ENCODE data around the gene DDX27. TPM values are rescaled to one million over a fixed set of nuclear protein-coding genes. Genes with fewer than 3 reads are reported as not detected.

Gene DDX27
- total RNA-seq, 1 donor from 2014 or later = 78.4 TPM

DNA sequence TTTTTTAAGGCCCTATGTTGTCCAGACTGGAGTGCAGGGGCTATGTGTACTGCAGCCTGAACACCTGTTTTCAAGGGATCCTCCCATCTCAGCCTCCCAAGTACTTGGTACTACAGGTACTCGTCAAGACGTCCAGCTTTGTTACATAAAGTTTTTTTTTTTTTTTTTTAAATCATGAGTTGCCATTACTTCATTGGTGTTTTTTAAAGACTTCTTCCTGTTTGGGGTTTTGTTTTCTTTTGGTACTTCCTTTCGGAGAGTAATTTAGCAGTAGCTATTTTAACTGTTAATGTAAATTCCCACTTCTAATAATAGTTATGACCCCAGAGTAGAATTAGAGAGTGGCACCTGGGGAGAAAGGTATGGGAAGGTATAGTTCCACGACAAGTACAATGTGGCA lies 48.1 kb downstream of the DDX27 start:
- TF ChIP-seq, protein P1, sequence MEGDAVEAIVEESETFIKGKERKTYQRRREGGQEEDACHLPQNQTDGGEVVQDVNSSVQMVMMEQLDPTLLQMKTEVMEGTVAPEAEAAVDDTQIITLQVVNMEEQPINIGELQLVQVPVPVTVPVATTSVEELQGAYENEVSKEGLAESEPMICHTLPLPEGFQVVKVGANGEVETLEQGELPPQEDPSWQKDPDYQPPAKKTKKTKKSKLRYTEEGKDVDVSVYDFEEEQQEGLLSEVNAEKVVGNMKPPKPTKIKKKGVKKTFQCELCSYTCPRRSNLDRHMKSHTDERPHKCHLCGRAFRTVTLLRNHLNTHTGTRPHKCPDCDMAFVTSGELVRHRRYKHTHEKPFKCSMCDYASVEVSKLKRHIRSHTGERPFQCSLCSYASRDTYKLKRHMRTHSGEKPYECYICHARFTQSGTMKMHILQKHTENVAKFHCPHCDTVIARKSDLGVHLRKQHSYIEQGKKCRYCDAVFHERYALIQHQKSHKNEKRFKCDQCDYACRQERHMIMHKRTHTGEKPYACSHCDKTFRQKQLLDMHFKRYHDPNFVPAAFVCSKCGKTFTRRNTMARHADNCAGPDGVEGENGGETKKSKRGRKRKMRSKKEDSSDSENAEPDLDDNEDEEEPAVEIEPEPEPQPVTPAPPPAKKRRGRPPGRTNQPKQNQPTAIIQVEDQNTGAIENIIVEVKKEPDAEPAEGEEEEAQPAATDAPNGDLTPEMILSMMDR (IDR thresholded peaks at IDR 0.05) = no peak
- no peak for DNase-seq
- peaks cover 92% of the 10 kb centered on the region for H3K36me3 Mint-ChIP-seq (ENCODE audit: low read depth)
- ATAC-seq (ENCODE audit: low read depth) = peak; percentile 32
- H3K4me1 Mint-ChIP-seq = peaks cover 59% of the 10 kb centered on the region
- peaks cover 6% of the 10 kb centered on the region for H3K9me3 Mint-ChIP-seq
- POLR2A ChIA-PET = interaction anchor here (0.7 to 3.3 kb wide), 2 partner anchors 10 to 13 kb away, joined by 3 to 29 read pairs; partner anchors contain the start of gene ZNFX1
- CTCF ChIA-PET = no interaction called here
- H3K27me3 Mint-ChIP-seq = no peaks in the 10 kb centered on the region
- H3K27ac Mint-ChIP-seq = peak overlapping the region; percentile 76
- intact Hi-C loops (cut with micrococcal nuclease) = no loop called here
- peak overlapping the region; percentile 55 for H3K4me3 Mint-ChIP-seq

DNA sequence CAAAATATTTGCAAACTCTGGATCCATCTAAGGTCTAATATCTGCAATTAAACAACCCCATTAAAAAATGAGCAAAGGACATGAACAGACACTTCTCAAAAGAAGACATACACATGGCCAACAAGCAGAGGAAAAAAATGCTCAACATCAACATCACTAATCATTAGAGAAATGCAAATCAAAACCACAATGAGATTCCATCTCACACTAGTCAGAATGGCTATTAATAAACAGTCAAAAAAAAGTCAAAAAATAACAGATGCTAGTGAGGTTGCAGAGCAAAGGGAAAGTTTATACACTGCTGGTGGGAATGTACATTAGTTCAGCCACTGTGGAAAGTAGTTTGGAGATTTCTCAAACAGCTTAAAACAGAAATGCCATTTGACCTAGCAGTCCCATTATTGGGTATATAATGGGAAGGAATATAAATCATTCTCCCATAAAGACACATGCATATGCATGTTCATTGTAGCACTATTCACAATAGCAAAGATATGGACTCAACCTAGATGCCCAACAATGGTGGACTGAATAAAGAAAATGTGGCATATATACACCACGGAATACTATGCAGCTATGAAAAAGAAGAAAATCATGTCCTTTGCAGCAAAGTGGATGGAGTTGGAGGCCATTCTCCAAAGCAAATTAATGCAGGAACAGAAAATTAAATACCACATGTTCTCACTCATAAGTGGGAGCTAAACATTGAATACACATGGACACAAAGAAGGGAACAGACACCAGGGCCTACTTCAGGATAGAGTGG lies 49.6 kb downstream of the DDX27 start:
- intact Hi-C loops (cut with micrococcal nuclease) = loop anchor here (1.0 kb wide), 1 partner anchor 8 kb away; no protein-coding TSS in a partner anchor
- CTCF ChIA-PET = no interaction called here
- POLR2A ChIA-PET = interaction anchor here (3.3 kb wide), 1 partner anchor 9 kb away, joined by 29 read pairs; the partner anchor contains the start of gene ZNFX1
- TF ChIP-seq, protein P1 (IDR thresholded peaks at IDR 0.05) = no peak
- H3K9me3 Mint-ChIP-seq = peaks cover 6% of the 10 kb centered on the region
- H3K4me1 Mint-ChIP-seq = peaks cover 67% of the 10 kb centered on the region
- ATAC-seq (ENCODE audit: low read depth) = peak; percentile 49
- peaks cover 87% of the 10 kb centered on the region for H3K36me3 Mint-ChIP-seq (ENCODE audit: low read depth)
- peak overlapping the region; percentile 66 for H3K27ac Mint-ChIP-seq
- peak overlapping the region; percentile 70 for H3K4me3 Mint-ChIP-seq
- H3K27me3 Mint-ChIP-seq = no peaks in the 10 kb centered on the region
- no peak for DNase-seq

- ChIA-PET CTCF (no interaction called here), POLR2A (no interaction called here)
- intact Hi-C loops (cut with micrococcal nuclease) = loop anchor here (10.0 kb wide), 2 partner anchors 445 to 1245 kb away; partner anchors contain the start of genes PREX1 and PTPN1
- peaks cover 79% of the 10 kb centered on the region for H3K36me3 Mint-ChIP-seq (ENCODE audit: low read depth)
- peak overlapping the region; percentile 11 for H3K4me3 Mint-ChIP-seq
- TF ChIP-seq, protein P1 (IDR thresholded peaks at IDR 0.05) = no peak
- ATAC-seq (ENCODE audit: low read depth) = no peak
- no peaks in the 10 kb centered on the region for H3K27me3 Mint-ChIP-seq
- no peak for DNase-seq
- H3K9me3 Mint-ChIP-seq = peaks cover 6% of the 10 kb centered on the region
- peaks cover 65% of the 10 kb centered on the region for H3K4me1 Mint-ChIP-seq
- H3K27ac Mint-ChIP-seq = peak overlapping the region; percentile 56
Measured at GRCh38 chr20:49270177-49270576, 51.0 kb downstream of the DDX27 start.

DNA sequence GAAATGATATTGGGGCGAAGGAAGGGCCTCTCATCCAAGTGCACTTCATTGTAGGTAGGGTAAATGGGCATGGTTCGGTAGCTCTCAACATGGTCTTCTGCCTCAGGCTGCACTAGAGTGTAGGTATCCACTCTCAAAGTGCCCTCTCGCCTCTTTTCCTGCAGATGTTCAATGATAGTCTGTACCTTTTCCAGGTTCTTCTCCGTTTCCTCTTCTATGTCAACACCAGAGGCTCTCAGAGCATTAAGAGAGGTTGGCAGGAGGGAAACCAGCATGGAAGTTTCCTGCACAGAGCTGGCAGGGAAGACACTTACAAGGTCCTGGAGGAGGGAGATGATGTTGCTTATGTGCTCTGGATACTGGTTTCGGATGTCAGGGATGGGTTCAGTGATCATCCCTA lies 51.5 kb downstream of the DDX27 start:
- ChIA-PET POLR2A (interaction anchor here (0.6 to 1.1 kb wide), 2 partner anchors 9 to 92 kb away, joined by 3 read pairs; no protein-coding TSS in a partner anchor), CTCF (no interaction called here)
- H3K36me3 Mint-ChIP-seq (ENCODE audit: low read depth) = peaks cover 78% of the 10 kb centered on the region
- peaks cover 6% of the 10 kb centered on the region for H3K9me3 Mint-ChIP-seq
- no peaks in the 10 kb centered on the region for H3K27me3 Mint-ChIP-seq
- H3K4me1 Mint-ChIP-seq = peaks cover 66% of the 10 kb centered on the region
- no peak overlapping the region for H3K4me3 Mint-ChIP-seq
- ATAC-seq (ENCODE audit: low read depth) (no peak), DNase-seq (no peak)
- intact Hi-C loops (cut with micrococcal nuclease) = loop anchor here (10.0 kb wide), 2 partner anchors 446 to 1244 kb away; partner anchors contain the start of genes PREX1 and PTPN1
- no peak overlapping the region for H3K27ac Mint-ChIP-seq
- TF ChIP-seq, protein P1 (IDR thresholded peaks at IDR 0.05) = no peak

DNA sequence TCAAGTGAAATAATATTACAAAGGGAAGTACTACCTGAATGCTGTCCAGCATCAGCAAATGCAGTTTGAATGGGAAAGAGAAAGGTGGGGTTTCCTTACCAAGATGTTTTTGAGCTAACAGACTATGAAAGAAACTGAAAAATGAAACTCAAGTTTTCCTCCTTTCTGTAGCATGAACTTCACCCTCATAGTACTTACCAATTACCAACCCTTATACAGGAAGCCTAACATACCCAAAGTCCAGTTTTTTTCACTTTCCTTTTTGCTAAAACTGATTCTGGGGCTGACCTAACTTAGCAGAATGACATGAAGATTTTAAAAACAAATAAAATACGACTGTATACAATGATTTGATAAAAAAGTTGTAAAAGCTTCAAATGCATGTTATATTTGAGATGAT lies 53.4 kb downstream of the DDX27 start:
- CTCF ChIA-PET = interaction anchor here (1.1 kb wide), 1 partner anchor 56 kb away, joined by 4 read pairs; no protein-coding TSS in a partner anchor
- no peak overlapping the region for H3K4me3 Mint-ChIP-seq
- DNase-seq = no peak
- intact Hi-C loops (cut with micrococcal nuclease) = loop anchor here (10.0 kb wide), 2 partner anchors 448 to 1242 kb away; partner anchors contain the start of genes PREX1 and PTPN1
- TF ChIP-seq, protein P1 (IDR thresholded peaks at IDR 0.05) = no peak
- no peak for ATAC-seq (ENCODE audit: low read depth)
- H3K27ac Mint-ChIP-seq = peak overlapping the region; percentile 53
- peaks cover 64% of the 10 kb centered on the region for H3K4me1 Mint-ChIP-seq
- POLR2A ChIA-PET = interaction anchor here (0.6 to 0.7 kb wide), 2 partner anchors 13 to 15 kb away, joined by 3 to 5 read pairs; no protein-coding TSS in a partner anchor
- H3K36me3 Mint-ChIP-seq (ENCODE audit: low read depth) = peaks cover 74% of the 10 kb centered on the region
- peaks cover 6% of the 10 kb centered on the region for H3K9me3 Mint-ChIP-seq
- no peaks in the 10 kb centered on the region for H3K27me3 Mint-ChIP-seq
